SK-N-SH (cell line): ENCODE results near the gene HS3ST3A1. TPM values are rescaled to one million over a fixed set of nuclear protein-coding genes. Genes with fewer than 3 reads are reported as not detected.
A peak's percentile ranks its signal among the peaks of the same experiment; 100 is the strongest.

Source experiments
- CTCF ChIA-PET: fragments of 300-600, 350-600 bp; formaldehyde crosslinking; extraction: SDS; loops from one replicate; lab custom pipeline; 2021; lab: Yijun Ruan, JAX
- POLR2A ChIA-PET: fragments of 350-600 bp; sonication (Branson Sonifier 250); formaldehyde crosslinking; extraction: SDS; loops from one replicate; lab custom pipeline; 2020; ENCODE audit warnings: antibody characterized with exemption, inconsistent platforms; lab: Yijun Ruan, JAX
- DNase-seq: peaks from one replicate; pipeline ENCODE4 v3.0.0; 2012
- H2AFZ ChIP-seq: fragments of 200-600 bp; sonication (generic); 2 replicates; pipeline ENCODE4 v1.8.1; 2016; ENCODE audit warnings: antibody characterized with exemption, mild to moderate bottlenecking, low read depth
- H3F3A ChIP-seq: fragments of 200-600 bp; sonication (generic); replicated peaks from 2 replicates; pipeline ENCODE3; 2016; ENCODE audit warnings: antibody characterized with exemption, mild to moderate bottlenecking; ENCODE audit not compliant: insufficient read depth
- H3K27ac ChIP-seq, 2 experiments: fragments of 200-500 bp in 1 of 2; fragments of 200-600 bp in 1 of 2; sonication (Bioruptor generic) in 1 of 2; sonication (generic), shearing (Covaris generic) in 1 of 2; 2 replicates each; pipeline versions ENCODE4 v1.5.1 to v1.6.1; 2014 to 2016; ENCODE audit warnings: low read depth in 2 of 2, inconsistent platforms in 1 of 2, low read length in 1 of 2, mild to moderate bottlenecking in 1 of 2, mixed read lengths in 1 of 2
- H3K27me3 ChIP-seq: fragments of 200-600 bp; sonication (generic), shearing (Covaris generic); 2 replicates; pipeline ENCODE4 v1.6.1; 2016; ENCODE audit warnings: mixed run types; ENCODE audit not compliant: insufficient read depth
- H3K36me3 ChIP-seq, 2 experiments: fragments of 200-500 bp in 1 of 2; fragments of 200-600 bp in 1 of 2; sonication (Bioruptor generic) in 1 of 2; sonication (generic) in 1 of 2; replicated peaks in 1 of 2; 2 replicates each; pipeline versions ENCODE3 to v1.5.1; 2014 to 2016; ENCODE audit warnings: low read length in 1 of 2, mild to moderate bottlenecking in 1 of 2; ENCODE audit not compliant: insufficient read depth in 2 of 2, control insufficient read depth in 1 of 2
- H3K4me1 ChIP-seq, 2 experiments: fragments of 200-500 bp in 1 of 2; fragments of 200-600 bp in 1 of 2; sonication (Bioruptor generic) in 1 of 2; sonication (generic), shearing (Covaris generic) in 1 of 2; 2 replicates each; pipeline versions ENCODE4 v1.5.1 to v1.6.1; 2014 to 2016; ENCODE audit warnings: low read depth in 1 of 2, low read length in 1 of 2, mixed run types in 1 of 2; ENCODE audit not compliant: insufficient read depth in 2 of 2, control insufficient read depth in 1 of 2
- H3K4me2 ChIP-seq: fragments of 200-600 bp; sonication (generic), shearing (Covaris generic); 2 replicates; pipeline ENCODE4 v1.6.1; 2017; ENCODE audit warnings: mixed run types
- H3K4me3 ChIP-seq, 2 experiments: fragments of 200-500 bp in 1 of 2; fragments of 200-600 bp in 1 of 2; sonication (Bioruptor generic) in 1 of 2; sonication (generic), shearing (Covaris generic) in 1 of 2; 2 replicates each; pipeline versions ENCODE4 v1.5.1 to v1.8.1; 2014 to 2016; ENCODE audit warnings: low read depth in 2 of 2, inconsistent platforms in 1 of 2, low read length in 1 of 2, mild to moderate bottlenecking in 1 of 2, mixed read lengths in 1 of 2, moderate library complexity in 1 of 2
- H3K79me2 ChIP-seq: fragments of 200-600 bp; sonication (generic); 2 replicates; pipeline ENCODE4 v1.8.1; 2017; ENCODE audit warnings: mild to moderate bottlenecking; ENCODE audit not compliant: insufficient read depth
- H3K9ac ChIP-seq: fragments of 200-600 bp; sonication (generic); 2 replicates; pipeline ENCODE4 v1.6.1; 2017; ENCODE audit warnings: mixed run types
- H3K9me2 ChIP-seq: fragments of 200-600 bp; sonication (generic); 2 replicates; pipeline ENCODE4 v1.6.1; 2017; ENCODE audit warnings: mixed run types
- H3K9me3 ChIP-seq: fragments of 200-600 bp; sonication (generic); 2 replicates; pipeline ENCODE4 v1.6.1; 2017; ENCODE audit warnings: mixed run types, mild to moderate bottlenecking, moderate library complexity
- H4K20me1 ChIP-seq: fragments of 200-600 bp; sonication (generic); 2 replicates; pipeline ENCODE4 v1.6.1; 2017; ENCODE audit warnings: mild to moderate bottlenecking, mixed run types; ENCODE audit not compliant: insufficient read depth
- CTCF ChIP-seq: fragments of 200-600 bp; sonication (generic); IDR thresholded peaks from 2 replicates; pipeline ENCODE4 v1.6.1; 2017; ENCODE audit warnings: antibody characterized with exemption, mild to moderate bottlenecking, moderate library complexity
- EP300 ChIP-seq, 2 experiments: IDR thresholded peaks; 2 replicates each; pipeline versions ENCODE4 v1.4.0 to v1.6.1; 2012; ENCODE audit warnings: borderline replicate concordance in 1 of 2, low read depth in 1 of 2, low read length in 1 of 2
- FOSL2 ChIP-seq: IDR thresholded peaks from 2 replicates; pipeline ENCODE4 v1.4.0; 2012; ENCODE audit warnings: low read depth, mild to moderate bottlenecking, moderate library complexity, borderline replicate concordance
- FOXM1 ChIP-seq: IDR thresholded peaks from 2 replicates; pipeline ENCODE4 v1.4.0; 2012; ENCODE audit warnings: low read depth, mild to moderate bottlenecking
- GATA2 ChIP-seq: sonication (generic); formaldehyde crosslinking; IDR thresholded peaks from 2 replicates; pipeline ENCODE4 v1.5.0; 2020; ENCODE audit warnings: mild to moderate bottlenecking, missing genetic modification reagents
- JUND ChIP-seq: IDR thresholded peaks from 2 replicates; pipeline ENCODE4 v1.4.0; 2012
- MAX ChIP-seq: IDR thresholded peaks from 2 replicates; pipeline ENCODE4 v1.4.0; 2012; ENCODE audit warnings: low read depth
- MXI1 ChIP-seq: IDR thresholded peaks from 2 replicates; pipeline ENCODE4 v1.6.1; 2012; ENCODE audit warnings: mild to moderate bottlenecking, low read depth, low read length, improper control_type of control experiment
- NFIC ChIP-seq: IDR thresholded peaks from 2 replicates; pipeline ENCODE4 v1.4.0; 2012; ENCODE audit warnings: borderline replicate concordance
- PBX3 ChIP-seq: IDR thresholded peaks from 2 replicates; pipeline ENCODE4; 2012
- RCOR1 ChIP-seq: fragments of 150-350 bp; IDR thresholded peaks from 2 replicates; pipeline ENCODE4 v1.6.1; 2017; ENCODE audit warnings: antibody characterized with exemption, low read length
- RFX5 ChIP-seq: IDR thresholded peaks from 2 replicates; pipeline ENCODE4 v1.6.1; 2012; ENCODE audit warnings: mild to moderate bottlenecking, improper control_type of control experiment, low read length
- RXRA ChIP-seq: IDR thresholded peaks from 2 replicates; pipeline ENCODE4 v1.4.0; 2012; ENCODE audit warnings: low read depth, mild to moderate bottlenecking, borderline replicate concordance
- SMC3 ChIP-seq: IDR thresholded peaks from 2 replicates; pipeline ENCODE4 v1.6.1; 2012; ENCODE audit warnings: low read depth, low read length, improper control_type of control experiment
- TAF1 ChIP-seq: IDR thresholded peaks from 2 replicates; pipeline ENCODE4 v1.6.1; 2012; ENCODE audit warnings: low read depth, mild to moderate bottlenecking, low read length, moderate library complexity, borderline replicate concordance
- TCF12 ChIP-seq: IDR thresholded peaks from 2 replicates; pipeline ENCODE4 v1.4.0; 2012
- TEAD4 ChIP-seq: IDR thresholded peaks from 2 replicates; pipeline ENCODE4 v1.4.0; 2012; ENCODE audit warnings: mild to moderate bottlenecking, borderline replicate concordance; ENCODE audit not compliant: insufficient read depth
- WGBS: methylation state at CpG from one replicate; pipeline ENCODE4 v1.1.6; 2017; ENCODE audit warnings: low lambda C conversion rate; 5-methylcytosine and 5-hydroxymethylcytosine counted together
- polyA plus RNA-seq, 3 experiments: library from polyadenylated mRNA; depleted of rRNA; stranded (reverse); fragments of >200 nt; gene quantifications; 2 replicates each; pipeline ENCODE4 v1.2.3, GENCODE V29; 2012

HS3ST3A1 gene
- polyA plus RNA-seq, 1 of the 3 experiments (the other 2 are of a cell fraction) = 22.6 TPM

- Histone ChIP-seq H4K20me1 (no peaks in the 10 kb centered on the region), H3K27ac (peak overlapping the region in 1 of 2 experiments; percentile 78; a peak in 2 of 4 replicates), H3K27me3 (no peaks in the 10 kb centered on the region), H3K79me2 (peaks cover 99% of the 10 kb centered on the region), H3K4me2 (peak overlapping the region; percentile 67), H3K4me3 (no peak overlapping the region), H3K36me3 (peaks cover 0 to 6% of the 10 kb centered on the region in 2 experiments), H3F3A (peaks cover 35% of the 10 kb centered on the region), H3K9me3 (no peaks in the 10 kb centered on the region), H2AFZ (no peak overlapping the region), H3K4me1 (peaks cover 4 to 13% of the 10 kb centered on the region in 2 experiments; a peak in 3 of 4 replicates), H3K9ac (peak overlapping the region; percentile 51; the same call in 1 of the 2 replicates), H3K9me2 (no peaks in the 10 kb centered on the region)
- no peak for DNase-seq
- POLR2A ChIA-PET = no interaction called here
- 28% methylated on average over 1 of the region's 1 CpG for WGBS
- CTCF ChIA-PET = interaction anchor here (1.3 kb wide), 1 partner anchor 712 kb away, joined by 5 read pairs; no protein-coding TSS in a partner anchor
- peak; percentile 57 for TF ChIP-seq JUND
- TF ChIP-seq RFX5 = no peak
- 0 out of 2 replicates have a peak, but pooled peaks have one; percentile 25 for TF ChIP-seq MAX
- TF ChIP-seq CTCF = no peak
- TF ChIP-seq TCF12 = peak; percentile 78
- TF ChIP-seq RCOR1 = no peak
- TF ChIP-seq PBX3 = peak; percentile 84
- TF ChIP-seq RXRA = peak; percentile 28; the same call in 1 of the 2 replicates
- TF ChIP-seq TAF1 = no peak
- peak; percentile 18; the same call in 1 of the 2 replicates for TF ChIP-seq NFIC
- TF ChIP-seq FOXM1 = peak; percentile 53; the same call in 1 of the 2 replicates
- TF ChIP-seq SMC3 = no peak
- TF ChIP-seq FOSL2 = peak; percentile 48; the same call in 1 of the 2 replicates
- no peak for TF ChIP-seq GATA2 (CRISPR knock-in tag)
- TF ChIP-seq TEAD4 = no peak
- no peak for TF ChIP-seq MXI1
- TF ChIP-seq EP300 (IDR thresholded peaks at IDR 0.05; ENCODE audit: borderline replicate concordance in 1 of 2, low read depth in 1 of 2, low read length in 1 of 2) = peak; percentile 26 to 73; a peak in 2 of 4 replicates
These were observed 11.3 kb downstream of the HS3ST3A1 start for GRCh38 chr17:13590441-13590840.
